Iris pigment epithelial cell (primary cell): ENCODE measurements around the gene PDE1A.
"Not testable (repeated sequence)": the region's sequence is repeated elsewhere in the genome, so short reads cannot be mapped to it uniquely, and the experiment has no call there.

Experiments used
- DNase-seq: peaks from one replicate; pipeline ENCODE4 v3.0.0-alpha.2; 2011; ENCODE audit warnings: low read depth

The PDE1A gene

GRCh38 chr2:182358601-182359000 lies 68.2 kb downstream of the PDE1A start:
- peak; percentile 10 for DNase-seq

- DNase-seq: peak; percentile 63
Observed at GRCh38 chr2:182355815-182356214, 71.0 kb downstream of the PDE1A start.

- no peak for DNase-seq
Observed at GRCh38 chr2:182351427-182351826, 75.4 kb downstream of the PDE1A start.

GRCh38 chr2:182349268-182349667 lies 77.6 kb downstream of the PDE1A start:
- no peak for DNase-seq

DNA sequence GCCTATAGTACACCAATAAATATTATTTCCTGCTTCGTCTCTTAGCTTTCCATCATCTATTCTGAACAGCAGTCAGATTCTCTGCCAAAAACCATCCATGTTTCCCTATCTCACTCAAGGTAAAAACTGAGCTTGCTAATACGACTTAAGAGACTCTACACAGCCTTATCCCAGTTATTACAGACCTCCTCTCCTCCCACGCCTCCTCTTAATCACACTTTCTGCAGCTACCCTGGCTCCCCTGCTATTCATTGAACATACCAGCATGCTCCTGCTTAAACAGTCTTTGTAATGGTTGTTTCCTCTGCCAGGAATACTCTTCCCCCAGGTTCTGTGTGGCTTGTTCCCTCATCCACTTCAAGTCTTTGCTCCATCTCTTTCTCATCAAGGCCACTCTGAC lies 81.5 kb downstream of the PDE1A start:
- no peak for DNase-seq

GRCh38 chr2:182330451-182331305 lies 96.2 kb downstream of the PDE1A start:
- DNase-seq: peak; percentile 60

DNA sequence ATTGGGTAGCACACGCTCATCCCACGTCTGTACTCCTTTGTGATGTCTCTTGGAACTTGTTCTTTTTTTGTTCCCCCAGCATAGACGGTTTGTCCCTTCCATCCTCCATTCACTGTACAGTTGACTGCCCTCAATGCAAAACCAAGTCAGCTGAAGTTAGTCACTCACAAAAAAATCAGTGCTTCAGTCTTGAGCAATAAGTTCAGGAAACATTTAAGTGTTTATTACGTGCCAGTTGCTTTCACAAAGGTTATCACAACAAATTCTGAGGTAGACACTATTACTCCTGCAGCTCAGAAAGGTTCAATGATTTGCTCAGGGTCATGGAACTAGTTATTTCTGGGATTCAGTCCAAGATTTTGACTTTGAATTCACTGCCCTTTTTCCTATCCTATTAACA lies 102.2 kb downstream of the PDE1A start:
- DNase-seq: peak; percentile 77

DNA sequence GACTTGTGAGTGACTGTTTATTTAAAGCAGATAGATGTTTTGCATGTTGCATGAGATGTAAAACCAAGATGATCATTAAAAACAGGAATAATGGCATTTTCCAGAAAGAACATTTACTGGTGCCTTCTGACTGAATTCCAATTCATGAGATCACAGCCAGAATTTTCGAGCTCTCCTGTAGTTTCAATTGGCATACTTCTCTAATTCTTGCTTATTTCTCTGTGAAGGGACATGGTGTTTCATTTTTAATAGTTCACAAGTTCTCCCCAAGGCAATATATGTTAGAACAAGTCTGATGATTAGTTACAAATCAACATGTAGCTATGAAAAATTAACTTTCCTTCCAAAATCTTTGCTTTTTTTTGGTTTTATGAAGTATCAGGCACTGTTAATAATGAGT lies 105.7 kb downstream of the PDE1A start:
- DNase-seq: no peak

- DNase-seq: no peak
Observed at GRCh38 chr2:182319556-182320505, 107.0 kb downstream of the PDE1A start.

DNA sequence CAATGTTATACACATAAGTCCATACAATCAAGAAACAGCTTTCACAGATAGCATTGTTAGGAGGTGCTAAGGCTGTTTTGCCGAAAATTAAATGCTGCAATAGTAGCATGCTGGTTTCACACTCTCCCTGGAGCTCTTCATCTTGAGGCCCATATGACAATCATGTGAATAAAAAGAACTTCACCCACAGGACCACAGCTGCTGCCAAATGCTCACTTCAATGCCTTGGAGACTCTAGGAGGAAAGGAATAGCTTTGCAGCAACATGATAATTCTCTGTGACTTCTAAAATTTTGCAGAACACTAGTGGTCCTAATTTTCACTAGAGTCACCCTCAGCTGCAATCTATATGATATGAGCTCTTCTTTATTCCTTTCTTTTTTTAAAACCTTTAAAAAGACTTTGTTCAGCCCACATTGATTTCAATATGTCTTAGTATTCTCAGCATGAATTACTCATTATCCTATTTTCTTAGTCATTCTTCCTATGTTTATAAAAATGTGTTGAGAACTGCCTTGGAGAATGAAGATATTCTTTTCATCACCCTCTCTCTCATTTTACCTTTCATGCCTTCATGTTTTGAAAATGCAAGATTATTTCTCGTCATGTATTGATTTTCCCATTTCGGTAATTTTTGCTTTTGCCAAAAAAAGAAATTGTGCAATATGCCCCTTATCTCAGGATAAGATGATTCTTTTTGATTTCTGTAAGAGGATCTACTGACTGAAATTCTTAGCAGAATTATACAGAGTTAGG lies 108.2 kb downstream of the PDE1A start:
- DNase-seq: peak; percentile 39

DNA sequence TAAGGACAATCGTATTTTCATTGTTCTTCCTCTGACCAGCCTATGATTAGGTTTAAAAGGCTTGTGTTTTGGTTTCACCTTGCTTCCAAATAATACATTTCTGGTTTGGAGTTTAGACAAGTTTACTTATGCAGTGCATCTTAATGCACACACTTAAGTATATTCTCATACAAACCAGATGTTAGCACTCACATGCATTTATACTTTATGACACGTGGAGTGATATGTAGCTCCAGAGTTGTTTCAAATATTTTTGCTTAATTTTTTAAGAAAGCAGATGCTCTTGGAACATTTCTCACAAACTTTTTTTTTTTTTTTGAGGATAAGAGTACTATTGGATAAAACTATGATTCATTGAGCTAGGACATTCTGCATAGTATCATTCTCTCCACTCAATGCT lies 109.9 kb downstream of the PDE1A start:
- no peak for DNase-seq

DNA sequence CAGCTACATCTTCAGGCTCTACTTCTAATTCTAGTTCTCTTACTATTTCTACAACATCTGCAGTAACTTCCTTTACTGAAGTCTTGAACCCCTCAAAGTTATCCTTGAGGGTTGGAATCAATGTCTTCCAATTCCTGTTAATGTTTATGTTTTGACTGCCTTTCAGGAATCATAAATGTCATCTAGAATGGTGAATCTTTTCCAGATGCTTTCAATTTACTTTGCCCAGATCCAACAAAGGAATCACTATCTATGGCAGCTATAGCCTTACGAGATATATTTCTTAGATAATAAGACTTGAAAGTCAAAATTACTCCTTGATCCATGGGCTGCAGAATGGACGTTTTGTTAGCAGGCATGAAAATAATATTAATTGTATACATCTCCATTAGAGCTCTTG lies 123.9 kb downstream of the PDE1A start:
- DNase-seq: no peak

- DNase-seq: peak; percentile 84
Observed at GRCh38 chr2:182302174-182302573, 124.7 kb downstream of the PDE1A start.

DNA sequence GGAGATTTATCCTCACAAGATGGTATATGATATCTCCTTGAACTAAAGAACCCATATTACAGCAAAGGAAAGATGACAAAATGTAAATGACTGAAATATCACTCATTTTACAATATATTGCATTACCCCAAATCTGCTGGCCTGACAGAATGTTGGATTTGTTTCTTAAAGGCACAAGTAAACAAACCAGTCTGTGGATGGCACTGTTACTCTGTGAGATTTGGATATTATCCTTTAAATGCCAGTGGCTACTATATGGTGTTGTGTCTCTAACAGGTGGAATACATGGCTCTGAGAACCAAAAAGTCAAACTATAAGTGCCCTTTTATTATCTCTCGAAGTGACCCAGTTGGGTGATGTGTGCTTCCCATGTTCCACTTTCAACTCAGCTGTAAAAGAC lies 125.7 kb downstream of the PDE1A start:
- DNase-seq: no peak

- peak; percentile 73 for DNase-seq
Observed at GRCh38 chr2:182300608-182301007, 126.2 kb downstream of the PDE1A start.

DNA sequence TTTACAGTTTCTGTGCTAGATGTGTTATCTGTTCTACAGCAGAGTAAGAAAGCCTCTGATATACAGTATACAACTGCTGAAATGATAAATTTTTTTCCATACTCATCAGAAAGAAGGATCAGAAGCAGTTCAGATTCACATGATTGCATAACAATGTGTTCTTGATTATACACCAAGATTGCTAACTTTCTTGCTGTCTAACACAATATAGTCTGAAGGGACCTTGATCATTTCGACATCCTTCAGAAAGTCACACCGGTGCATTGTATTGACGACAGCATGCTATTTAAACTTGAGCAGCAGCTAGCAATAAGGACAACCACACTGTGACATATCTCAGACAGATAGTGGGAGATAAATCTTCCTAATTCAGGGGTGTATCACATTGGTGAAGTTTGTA lies 127.2 kb downstream of the PDE1A start:
- no peak for DNase-seq

GRCh38 chr2:182298456-182298855 lies 128.4 kb downstream of the PDE1A start:
- DNase-seq: no peak

DNA sequence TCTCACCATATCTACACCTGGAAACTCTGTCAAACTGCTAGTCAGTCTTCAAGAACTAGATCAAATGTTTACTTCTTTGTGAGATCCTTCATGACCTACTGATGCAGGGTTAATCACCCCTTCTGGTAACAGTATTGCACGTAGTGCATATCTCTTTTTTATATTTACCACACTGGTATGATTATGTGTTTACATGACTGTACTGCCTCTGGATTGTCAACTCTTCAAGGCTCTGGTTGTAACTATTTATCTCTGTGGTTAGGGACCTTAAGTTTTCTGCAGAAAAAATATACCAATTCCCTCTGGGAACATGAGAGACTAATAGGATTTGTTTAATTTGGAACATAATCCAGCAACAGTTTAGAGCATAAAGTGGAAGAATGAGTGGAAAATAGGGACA lies 135.5 kb downstream of the PDE1A start:
- DNase-seq: peak; percentile 48

DNA sequence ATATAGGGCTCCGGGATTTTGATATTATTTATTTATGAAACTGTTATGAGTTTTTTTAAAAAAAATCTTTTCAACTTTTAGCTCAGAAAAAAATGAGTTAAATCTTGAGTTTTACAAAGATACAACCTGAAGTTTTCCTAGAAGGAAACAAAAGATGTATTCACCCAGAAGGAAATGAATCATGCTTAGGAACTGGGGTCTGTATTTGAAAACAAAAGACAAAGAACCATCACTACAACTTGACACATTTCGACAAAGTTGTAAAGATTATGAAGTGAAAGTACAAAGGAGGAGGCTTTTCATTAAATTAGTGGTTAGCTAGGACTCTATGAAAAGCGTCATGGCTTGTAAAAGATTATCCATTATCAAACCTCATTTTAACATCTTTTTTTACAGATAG lies 143.3 kb downstream of the PDE1A start:
- no peak for DNase-seq

GRCh38 chr2:182281276-182281675 lies 145.6 kb downstream of the PDE1A start:
- no peak for DNase-seq

DNA sequence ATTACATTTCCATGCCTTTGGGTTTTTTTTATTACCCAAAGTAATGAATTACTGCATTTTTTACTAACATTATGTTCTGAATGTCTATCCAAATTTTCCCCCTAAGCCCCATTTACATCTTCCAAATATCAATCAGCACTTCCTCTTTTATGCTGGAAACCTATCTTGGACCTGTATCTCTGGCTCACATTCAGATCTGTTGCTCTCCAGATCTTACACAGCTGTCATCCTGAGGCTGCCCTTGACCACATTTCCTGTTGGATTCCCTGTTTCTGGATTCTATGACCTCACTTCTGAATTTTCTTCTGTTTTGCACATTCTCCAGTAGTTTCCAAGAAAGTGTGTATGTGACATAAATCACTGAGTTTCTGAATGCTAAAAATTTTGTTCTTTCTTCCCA lies 146.7 kb downstream of the PDE1A start:
- DNase-seq: peak; percentile 28

- not testable (repeated sequence) for DNase-seq
Observed at GRCh38 chr2:182276662-182277061, 150.2 kb downstream of the PDE1A start.
